ENCODE measurements around the gene GABRP. TPM values are rescaled to one million over a fixed set of nuclear protein-coding genes. Genes with fewer than 3 reads are reported as not detected.

Gene GABRP
- total and polyA plus RNA-seq, 8 donors = 0.07 to 4.0 (median 0.23) TPM; not detected in 1

- peaks cover 39 to 51% (median 40%) of the 10 kb centered on the region in 3 donors for H3K4me1 ChIP-seq
- no peak overlapping the region for H3K4me3 ChIP-seq
- peak overlapping the region; percentile 58 to 78 (median 68) for H3K27ac ChIP-seq
- ATAC-seq = peak; percentile 91 to 96 (median 93)
- FAIRE-seq = no peak
- intact Hi-C loops (cut with DNase I) = no loop called here
- no peaks in the 10 kb centered on the region for H3K36me3 ChIP-seq
- peak in 3 of 6 donors; percentile 66 to 76 (median 75) for DNase-seq
- 6 to 7% methylated on average over 4 of the region's 4 CpGs for WGBS, 2 donors
- H3K9me3 ChIP-seq = no peaks in the 10 kb centered on the region
- TF ChIP-seq CTCF (IDR thresholded peaks at IDR 0.05) = no peak
- H3K27me3 ChIP-seq = no peaks in the 10 kb centered on the region
Observed at GRCh38 chr5:170757182-170757601, 26.3 kb upstream of the GABRP start.

GRCh38 chr5:170757669-170758068 is 25.9 kb upstream of the GABRP start:
- no peaks in the 10 kb centered on the region for H3K36me3 ChIP-seq
- intact Hi-C loops (cut with DNase I) = no loop called here
- peak in 1 of 4 donors; percentile 21 for ATAC-seq
- H3K27ac ChIP-seq = peak overlapping the region; percentile 51 to 78 (median 64)
- peak overlapping the region in 1 of 4 donors; percentile 6 for H3K4me3 ChIP-seq
- no peaks in the 10 kb centered on the region for H3K9me3 ChIP-seq
- no peak for FAIRE-seq
- no peaks in the 10 kb centered on the region for H3K27me3 ChIP-seq
- no peak for DNase-seq
- TF ChIP-seq CTCF (IDR thresholded peaks at IDR 0.05) = no peak
- peaks cover 39 to 51% (median 40%) of the 10 kb centered on the region in 3 donors for H3K4me1 ChIP-seq
- WGBS, 2 donors = 53 to 57% methylated on average over 2 of the region's 2 CpGs

- no peak for DNase-seq
- Histone ChIP-seq H3K4me3 (no peak overlapping the region), H3K9me3 (no peaks in the 10 kb centered on the region), H3K4me1 (peaks cover 39 to 51% (median 40%) of the 10 kb centered on the region in 3 donors), H3K36me3 (no peaks in the 10 kb centered on the region), H3K27ac (peak overlapping the region; percentile 51 to 78 (median 64)), H3K27me3 (no peaks in the 10 kb centered on the region)
- no peak for TF ChIP-seq CTCF (IDR thresholded peaks at IDR 0.05)
- no peak for FAIRE-seq
- 30 to 42% methylated on average over 3 of the region's 3 CpGs for WGBS, 2 donors
- no peak for ATAC-seq
- intact Hi-C loops (cut with DNase I) = no loop called here
Observed at GRCh38 chr5:170758481-170758880, 25.0 kb upstream of the GABRP start.

- Histone ChIP-seq H3K27ac (peak overlapping the region in 3 of 4 donors; percentile 8 to 78 (median 51)), H3K36me3 (no peaks in the 10 kb centered on the region), H3K4me3 (no peak overlapping the region), H3K4me1 (peaks cover 39 to 50% (median 40%) of the 10 kb centered on the region in 3 donors), H3K9me3 (no peaks in the 10 kb centered on the region), H3K27me3 (no peaks in the 10 kb centered on the region)
- FAIRE-seq = no peak
- no peak for ATAC-seq
- no peak for DNase-seq
- WGBS, 2 donors = 66 to 69% methylated on average over 9 of the region's 9 CpGs
- no peak for TF ChIP-seq CTCF (IDR thresholded peaks at IDR 0.05)
- intact Hi-C loops (cut with DNase I) = no loop called here
Observed at GRCh38 chr5:170760113-170760512, 23.4 kb upstream of the GABRP start.

GRCh38 chr5:170761048-170761707 is 22.3 kb upstream of the GABRP start:
- intact Hi-C loops (cut with DNase I) = no loop called here
- WGBS, 2 donors = 84 to 87% methylated on average over 7 of the region's 7 CpGs
- TF ChIP-seq CTCF (IDR thresholded peaks at IDR 0.05) = no peak
- peaks cover 29 to 39% (median 32%) of the 10 kb centered on the region in 3 donors for H3K4me1 ChIP-seq
- H3K9me3 ChIP-seq = no peaks in the 10 kb centered on the region
- no peaks in the 10 kb centered on the region for H3K27me3 ChIP-seq
- no peak overlapping the region for H3K27ac ChIP-seq
- no peak for ATAC-seq
- FAIRE-seq = no peak
- DNase-seq = no peak
- no peak overlapping the region for H3K4me3 ChIP-seq
- no peaks in the 10 kb centered on the region for H3K36me3 ChIP-seq

Data from pancreas (tissue), 10 donors.